Stimulated activated CD4-positive, alpha-beta T cell treated with anti-CD3 and anti-CD28 coated beads, TNF-alpha, amount 100 ng/mL, for 48 hours (primary cell): Measurements from ENCODE around the gene SERPINB10.
A peak's percentile ranks its signal among the peaks of the same experiment; 100 is the strongest.
"Not testable (repeated sequence)": the region's sequence is repeated elsewhere in the genome, so short reads cannot be mapped to it uniquely, and the experiment has no call there.

Experiments
- DNase-seq, 3 donors: peaks; one replicate each; pipeline ENCODE4 v3.0.0-alpha.2; 2020; ENCODE audit warnings: low read depth in 3 of 3

SERPINB10 gene

DNA sequence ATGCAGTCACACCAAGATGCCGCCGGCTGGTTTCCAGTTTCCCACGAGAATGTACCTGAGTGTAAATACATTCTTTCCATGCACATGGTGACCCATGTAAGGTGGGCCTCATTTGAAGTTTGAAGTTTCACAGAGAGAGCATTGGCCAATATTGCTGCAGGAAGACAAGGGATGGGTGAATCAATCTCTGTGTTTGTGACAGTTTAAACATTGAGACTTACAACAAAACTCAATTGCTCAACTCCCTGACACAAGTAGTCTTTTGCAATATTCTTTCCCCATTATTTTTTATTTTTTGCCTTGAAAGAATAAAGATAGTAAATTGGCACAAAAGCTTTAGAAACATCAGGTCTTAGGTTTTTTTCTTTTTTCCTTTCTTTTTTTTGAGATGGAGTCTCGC is 15.2 kb upstream of the SERPINB10 start:
- no peak for DNase-seq

DNA sequence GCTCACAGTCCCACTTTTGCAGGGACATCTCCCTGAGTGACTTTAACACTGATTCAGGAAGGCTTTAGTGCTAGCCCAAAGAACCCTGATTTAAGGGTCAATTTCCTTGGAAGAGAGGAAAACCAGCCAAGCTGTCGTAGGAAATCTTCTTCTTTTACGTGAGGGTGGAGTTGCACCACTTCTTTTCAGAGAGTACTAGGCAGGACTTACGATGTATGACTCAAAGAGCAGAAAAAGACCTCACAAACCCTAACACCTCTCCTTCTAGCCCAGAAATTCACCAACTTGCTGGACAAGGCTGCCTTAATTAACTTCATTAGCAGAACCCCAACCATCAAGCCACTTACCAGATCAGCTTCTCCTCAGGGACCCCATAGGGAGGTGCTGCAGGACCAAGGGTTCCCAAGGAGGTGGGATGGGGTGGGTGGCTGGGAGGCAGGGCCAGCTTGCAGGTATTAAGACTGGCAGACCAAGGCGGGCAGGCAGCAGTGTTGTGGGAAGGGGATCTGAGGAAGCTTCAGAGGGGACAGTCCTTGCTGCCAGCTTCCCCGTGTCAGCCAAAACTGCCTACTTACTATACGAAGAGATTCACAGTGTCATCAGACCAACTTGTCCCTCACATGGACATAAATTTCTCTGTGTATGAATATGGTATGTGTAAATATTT is 13.5 kb upstream of the SERPINB10 start:
- no peak for DNase-seq

DNA sequence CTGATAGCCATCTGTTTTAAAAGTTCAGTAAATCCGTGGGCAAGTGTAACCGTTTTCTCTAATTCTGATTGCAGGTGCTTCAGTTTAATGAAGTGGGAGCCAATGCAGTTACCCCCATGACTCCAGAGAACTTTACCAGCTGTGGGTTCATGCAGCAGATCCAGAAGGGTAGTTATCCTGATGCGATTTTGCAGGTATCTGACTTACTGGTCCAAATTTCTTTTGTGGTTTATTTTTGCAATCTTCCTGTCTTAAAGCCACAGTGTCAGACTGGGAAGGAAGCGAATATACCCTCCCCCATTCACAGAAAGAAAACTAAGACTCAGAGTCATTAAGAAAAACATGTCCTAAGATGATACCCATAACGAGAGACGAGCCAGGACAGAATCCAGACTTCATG is 12.6 kb upstream of the SERPINB10 start:
- DNase-seq = no peak

DNA sequence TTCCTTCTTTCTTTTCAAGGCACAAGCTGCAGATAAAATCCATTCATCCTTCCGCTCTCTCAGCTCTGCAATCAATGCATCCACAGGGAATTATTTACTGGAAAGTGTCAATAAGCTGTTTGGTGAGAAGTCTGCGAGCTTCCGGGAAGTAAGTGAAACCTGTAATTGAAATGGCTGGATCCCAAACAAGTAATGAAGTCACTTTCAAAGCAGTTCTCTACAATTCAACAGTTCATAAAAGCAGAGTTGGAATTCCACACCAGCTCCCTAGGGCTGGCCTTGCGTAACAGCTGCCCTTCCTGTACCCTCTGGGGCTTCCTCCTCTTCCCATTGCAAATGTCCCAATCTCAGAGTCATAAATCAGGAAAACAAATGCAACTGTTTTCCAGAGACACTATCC is 10.7 kb upstream of the SERPINB10 start:
- DNase-seq = no peak

DNA sequence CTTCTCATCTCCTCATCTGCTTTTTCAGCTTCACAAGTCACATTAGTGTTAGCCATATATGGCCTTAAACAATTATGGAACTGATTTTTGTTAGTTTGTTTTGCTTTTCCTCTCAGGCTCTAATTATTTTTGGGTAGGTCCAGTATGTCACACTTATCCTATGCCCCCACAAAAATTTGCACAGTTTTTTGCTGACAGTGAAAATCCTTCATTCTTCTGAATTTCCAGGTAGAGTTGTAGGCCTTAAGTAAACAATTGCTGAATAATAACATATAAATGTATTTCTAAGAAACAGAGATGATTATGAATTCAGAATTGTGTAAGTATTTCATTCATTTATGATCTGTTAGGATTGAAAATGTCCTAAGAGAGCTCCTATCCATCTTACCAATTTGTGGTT is 8.6 kb upstream of the SERPINB10 start:
- no peak for DNase-seq

DNA sequence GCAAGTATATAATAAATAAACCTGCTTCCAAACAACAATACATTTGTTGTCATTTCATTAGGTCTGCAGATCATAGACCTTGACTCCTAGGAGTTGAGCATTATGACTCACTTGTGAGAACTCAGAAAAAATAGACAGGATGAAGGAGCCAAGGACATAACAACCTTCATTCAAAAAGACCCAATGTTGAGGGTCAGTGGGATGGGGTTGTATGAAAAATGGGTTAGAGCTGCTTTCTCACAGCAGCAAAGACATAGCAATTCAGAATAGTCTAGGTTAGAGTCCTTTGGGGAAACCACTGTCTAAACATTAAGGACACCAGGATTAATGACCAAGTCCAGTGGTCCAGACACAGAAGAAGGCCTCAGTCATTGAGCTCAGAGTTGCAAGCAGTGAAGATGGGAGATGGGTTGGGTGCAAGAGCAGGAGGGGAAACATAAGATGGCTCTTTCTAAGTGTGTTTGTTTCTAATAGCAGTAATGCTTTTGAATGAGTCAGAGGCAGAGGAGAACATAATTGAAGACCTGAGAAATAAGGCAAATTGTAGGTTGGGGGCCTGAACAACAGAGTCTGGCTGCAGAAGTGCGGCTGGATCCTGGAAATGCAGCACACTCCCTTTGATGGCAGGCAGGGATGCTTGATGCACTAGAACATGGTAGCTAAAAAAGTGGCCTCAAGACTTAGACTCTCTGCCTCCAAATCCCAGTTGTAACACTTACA is 3.7 kb upstream of the SERPINB10 start:
- DNase-seq = no peak

DNA sequence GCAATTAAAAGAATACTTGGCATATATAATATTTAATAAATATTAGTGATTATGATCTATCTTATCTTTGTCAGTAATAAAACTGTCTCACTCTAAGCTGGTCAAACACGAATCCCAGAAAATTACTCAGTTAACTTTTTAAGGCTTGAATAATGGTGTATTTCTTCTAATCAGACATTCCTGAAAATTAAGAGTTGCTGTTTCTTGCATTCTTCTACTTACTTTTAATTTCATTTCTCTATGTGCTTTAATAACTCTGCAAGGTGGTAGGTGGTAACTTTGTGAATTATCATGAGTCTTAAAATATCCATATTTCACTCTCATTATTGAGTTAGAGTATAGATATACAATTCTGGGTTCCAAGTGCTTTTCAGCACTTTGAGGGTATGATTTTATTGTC is 3.1 kb upstream of the SERPINB10 start:
- DNase-seq = no peak

DNA sequence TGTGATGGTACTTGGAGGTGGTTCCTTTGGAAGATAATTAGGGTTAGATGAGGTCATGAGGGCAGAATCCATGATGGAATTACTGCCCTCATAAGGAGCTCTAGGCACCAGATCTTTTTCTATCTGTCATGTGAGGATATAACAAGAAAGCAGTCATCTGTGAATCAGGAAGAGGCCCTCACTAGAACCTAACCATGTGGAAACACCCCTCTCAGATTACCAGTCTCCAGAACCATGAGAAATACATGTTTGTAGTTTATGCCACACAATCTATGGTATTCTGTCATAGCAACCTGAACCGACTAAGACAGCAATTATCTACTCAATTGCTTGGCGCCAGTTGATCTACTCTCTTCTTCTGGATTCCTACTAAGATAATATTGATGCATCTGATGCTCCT is 2.4 kb upstream of the SERPINB10 start:
- DNase-seq = no peak

DNA sequence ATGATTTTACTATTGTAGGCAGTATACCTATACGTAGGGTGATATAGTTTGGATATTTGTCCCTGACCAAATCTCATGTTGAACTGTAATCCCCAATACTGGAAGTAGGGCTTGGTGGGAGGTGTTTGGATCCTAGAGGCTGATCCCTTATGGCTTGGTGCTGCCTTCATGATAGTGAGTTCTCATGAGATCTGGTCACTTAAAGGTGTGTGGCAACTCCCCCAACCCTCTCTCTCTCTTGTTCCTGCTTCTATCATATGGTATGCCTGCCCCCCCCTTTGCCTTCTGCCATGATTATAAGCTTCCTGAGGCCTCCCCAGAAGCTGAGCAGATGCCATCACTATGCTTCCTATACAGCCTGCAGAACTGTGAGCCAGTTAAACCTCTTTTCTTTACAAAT is 1.7 kb upstream of the SERPINB10 start:
- no peak for DNase-seq

DNA sequence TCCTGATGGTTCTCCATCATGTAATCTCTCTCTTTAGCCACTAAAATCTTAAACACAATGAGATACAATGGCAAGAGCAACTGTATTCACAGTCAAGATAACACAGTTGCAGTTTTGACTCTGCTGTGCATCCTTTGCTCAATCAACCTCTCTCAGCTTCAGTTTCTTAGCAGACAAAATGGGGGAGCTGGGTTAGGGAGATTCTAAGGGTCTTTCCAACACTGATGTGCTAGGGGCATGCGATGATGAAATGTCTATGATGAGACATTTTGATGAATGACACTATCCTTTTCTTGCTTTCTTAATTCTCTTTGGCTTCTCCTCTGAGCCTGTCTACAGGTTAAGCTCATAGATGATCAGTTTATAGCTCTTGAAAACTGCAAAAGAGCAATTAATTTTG is 1.1 kb downstream of the SERPINB10 start:
- DNase-seq = no peak

DNA sequence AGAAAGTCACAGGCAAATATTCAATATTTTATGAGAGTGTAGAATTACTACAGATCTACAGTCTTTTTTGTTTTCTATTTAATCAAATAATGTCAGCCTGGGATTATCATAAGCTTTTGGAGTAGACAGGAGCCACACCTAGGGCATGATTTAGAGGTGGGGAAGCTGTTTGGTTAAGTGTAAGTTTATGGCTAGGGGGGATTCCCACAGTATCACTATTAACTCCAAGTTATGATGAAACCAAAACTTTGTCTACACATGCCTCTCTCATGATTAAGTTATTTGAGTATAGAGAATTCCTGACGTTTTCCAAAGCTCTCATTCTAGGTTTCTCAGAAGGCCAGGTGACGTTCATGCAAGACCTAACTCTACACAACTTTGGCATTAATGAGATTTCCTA is 2.1 kb downstream of the SERPINB10 start:
- DNase-seq = no peak

DNA sequence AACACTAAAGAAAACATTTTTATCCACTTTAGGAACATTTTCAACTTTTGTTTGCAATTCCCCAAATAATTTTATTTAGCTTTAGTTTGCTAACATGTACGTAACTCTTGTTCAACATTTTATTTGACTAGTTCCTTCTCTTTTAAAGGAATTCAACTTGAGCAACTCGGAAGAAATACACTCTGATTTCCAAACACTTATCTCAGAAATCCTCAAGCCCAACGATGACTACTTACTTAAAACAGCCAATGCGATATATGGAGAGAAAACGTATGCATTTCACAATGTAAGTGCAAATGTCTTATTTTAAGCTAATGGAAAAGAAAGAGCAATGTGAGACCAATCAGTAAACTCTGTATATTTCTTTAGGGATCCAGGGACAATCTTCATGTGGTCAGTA is 10.1 kb downstream of the SERPINB10 start:
- no peak for DNase-seq

DNA sequence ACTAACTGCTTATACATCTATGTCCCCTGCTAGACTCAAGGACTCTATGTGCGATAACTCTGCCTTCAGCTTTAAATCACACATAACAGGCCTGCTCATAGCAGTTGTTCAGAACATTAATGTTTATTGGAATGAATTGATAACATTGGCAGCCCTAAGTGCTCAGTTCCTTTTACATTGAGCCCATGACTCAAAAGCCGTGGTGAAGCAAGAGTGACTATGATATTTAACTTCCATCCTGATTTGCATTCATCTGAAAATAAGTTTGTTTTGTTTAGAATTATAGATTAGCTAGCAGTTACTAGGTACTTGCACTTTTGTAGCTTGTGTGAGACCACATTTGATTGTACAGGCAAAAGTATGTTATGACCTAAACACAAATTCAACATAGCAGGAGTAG is 14.3 kb downstream of the SERPINB10 start:
- no peak for DNase-seq

DNA sequence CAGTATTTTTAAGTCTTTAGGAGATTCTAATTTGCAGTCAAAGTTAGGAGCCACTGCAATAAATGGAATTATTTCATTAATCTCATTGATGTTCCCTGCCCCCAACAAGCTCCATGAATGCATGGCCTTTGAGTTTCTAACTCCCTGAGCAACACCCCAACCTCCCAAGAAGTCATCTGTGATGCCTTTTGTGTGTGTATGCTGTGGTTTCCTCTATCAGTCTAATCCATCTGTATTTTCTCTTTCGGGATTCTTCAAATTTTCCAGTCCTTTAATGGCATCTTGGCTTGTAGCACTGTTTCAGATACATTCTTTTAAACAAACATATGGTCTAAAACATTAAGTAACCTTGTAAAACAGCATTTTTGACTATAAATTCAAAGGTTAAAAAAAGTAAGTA is 16.8 kb downstream of the SERPINB10 start:
- DNase-seq = no peak

DNA sequence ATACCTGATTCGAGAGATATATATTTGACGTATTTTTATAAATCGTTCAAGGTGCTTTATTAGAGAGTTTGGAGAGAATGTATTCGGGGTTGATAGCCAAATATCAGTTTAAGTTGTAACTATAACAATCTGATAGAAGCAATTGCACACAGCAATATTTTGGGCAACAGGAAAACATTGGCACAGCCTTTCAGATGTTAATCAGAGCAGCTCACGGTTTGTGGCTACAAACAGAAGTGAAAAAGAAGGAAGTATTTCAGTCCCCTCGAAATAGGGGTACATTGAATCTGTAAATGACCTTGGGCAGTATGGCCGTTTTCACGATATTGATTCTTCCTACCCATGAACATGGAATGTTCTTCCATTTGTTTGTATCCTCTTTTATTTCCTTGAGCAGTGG is 20.6 kb downstream of the SERPINB10 start:
- no peak for DNase-seq

DNA sequence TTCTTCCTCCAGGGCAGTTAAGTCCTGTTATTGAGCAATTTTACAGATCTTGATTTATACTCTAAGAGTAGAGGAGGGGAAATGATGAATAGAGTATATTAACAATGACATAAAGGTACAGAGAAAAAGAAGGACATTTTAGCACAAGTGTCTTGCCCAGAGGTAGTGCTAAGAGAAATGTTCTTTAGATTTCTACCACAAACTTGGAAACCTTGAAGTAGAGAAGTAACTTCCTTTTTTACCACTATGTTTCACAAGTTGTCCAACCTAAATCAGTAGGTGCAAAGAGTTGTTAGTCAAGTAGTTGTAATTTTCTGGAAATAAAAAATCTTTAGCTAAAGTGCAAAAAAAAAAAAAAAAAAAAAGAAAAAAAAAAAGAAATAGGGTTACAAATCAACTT is 21.6 kb downstream of the SERPINB10 start:
- not testable (repeated sequence) for DNase-seq

DNA sequence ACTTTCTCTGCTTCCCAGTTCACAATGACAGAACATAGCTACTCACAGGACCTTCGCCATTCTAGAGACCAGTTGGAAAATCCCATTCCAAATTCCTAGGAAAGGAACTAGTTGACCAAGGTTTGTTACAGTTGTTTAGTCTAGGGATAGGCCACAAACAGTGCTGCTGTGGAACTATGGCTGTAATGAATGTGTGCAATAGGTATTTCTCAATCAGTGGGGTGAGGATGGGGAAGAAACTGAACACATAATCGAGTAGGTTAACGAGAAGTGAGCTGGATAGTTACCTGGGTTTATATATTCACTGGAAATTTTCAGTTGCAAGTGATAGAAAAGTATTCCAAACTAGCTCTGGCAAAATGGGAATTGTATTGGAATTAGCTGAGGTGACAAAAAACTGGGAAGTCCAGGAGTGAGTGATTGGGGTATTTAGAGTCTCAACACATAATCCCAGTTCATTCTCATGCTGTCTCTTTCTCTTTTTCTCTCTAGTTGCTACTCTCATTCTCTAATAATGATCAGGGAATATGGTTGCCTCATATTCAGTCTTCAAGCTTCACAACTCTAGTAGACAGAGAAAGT is 23.1 kb downstream of the SERPINB10 start:
- no peak for DNase-seq

DNA sequence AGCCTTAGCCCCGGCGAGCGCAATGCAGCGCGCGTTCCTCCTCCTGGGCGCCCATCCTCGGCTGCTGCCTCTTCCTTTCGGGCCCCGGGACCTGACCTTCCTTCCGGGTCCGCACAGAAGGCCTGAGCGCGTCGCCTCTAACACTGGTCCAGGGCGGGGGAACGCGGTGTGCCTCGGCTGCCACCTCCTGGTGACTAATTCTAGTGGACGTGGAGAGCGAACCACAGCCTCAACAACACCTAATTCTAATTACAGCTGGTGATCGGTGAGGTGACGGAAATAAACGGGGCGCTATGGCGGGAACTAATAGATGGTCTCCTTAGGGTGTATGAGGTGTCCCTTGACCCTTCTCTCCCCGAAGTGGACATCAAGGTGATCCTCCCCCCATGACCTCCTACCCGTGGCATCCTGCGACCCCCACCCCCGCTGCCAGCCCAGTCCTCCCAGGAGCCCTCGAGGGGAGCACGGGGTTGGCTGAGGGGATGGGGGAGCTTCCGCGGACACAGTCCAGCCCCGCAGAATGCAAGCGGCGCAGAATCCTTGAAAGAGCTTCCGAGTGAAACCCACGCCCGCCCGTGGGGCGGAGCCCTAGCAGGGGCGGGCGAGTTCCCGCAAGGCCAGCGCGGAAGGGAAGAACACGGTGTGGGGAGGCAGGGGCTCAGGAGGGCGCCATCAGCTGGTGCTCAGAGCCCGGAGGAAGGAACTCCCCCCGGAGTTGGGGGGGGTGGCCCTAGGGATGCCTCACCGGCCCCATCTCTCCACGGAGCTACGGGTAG is 28.6 kb downstream of the SERPINB10 start:
- DNase-seq = peak in 2 of 3 donors; percentile 34 to 39

DNA sequence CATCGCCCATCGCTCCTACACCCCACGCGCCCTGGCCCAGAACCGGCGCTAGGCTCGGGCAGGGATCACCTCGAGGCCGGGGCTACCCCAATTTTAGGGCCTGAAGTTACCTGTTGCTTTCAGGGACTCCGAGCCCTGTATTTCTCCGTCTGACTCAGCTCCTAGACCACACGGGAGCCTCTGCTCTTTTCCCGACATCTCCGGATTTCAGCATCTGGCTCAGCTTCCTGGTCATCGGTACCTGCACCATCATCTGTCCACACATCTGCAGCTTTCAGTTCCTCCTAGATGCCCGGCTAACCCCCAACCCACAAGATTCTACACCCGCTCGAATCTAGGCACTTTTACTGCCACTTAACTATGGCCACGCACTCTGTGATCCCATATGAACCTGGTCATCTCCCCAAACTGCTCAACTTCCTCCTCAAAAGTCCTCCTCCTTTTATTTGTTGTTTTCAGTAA is 29.2 kb downstream of the SERPINB10 start:
- no peak for DNase-seq

DNA sequence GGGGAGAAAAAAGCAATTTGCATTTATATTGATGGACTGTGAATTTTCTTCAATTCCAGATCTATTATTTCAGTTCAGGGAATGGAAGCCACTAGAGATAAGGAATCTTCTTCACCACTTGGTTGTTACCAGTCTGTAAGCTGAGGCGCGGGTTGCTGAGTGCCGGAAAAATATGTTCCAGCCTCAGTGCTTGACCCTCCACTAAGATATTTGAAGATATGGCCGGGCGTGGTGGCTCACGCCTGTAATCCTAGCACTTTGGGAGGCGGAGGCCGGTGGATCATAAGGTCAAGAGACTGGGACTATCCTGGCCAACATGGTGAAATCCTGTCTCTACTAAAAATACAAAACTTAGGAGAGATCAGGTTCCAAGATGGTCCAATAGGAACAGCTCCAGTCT is 32.2 kb downstream of the SERPINB10 start:
- no peak for DNase-seq

DNA sequence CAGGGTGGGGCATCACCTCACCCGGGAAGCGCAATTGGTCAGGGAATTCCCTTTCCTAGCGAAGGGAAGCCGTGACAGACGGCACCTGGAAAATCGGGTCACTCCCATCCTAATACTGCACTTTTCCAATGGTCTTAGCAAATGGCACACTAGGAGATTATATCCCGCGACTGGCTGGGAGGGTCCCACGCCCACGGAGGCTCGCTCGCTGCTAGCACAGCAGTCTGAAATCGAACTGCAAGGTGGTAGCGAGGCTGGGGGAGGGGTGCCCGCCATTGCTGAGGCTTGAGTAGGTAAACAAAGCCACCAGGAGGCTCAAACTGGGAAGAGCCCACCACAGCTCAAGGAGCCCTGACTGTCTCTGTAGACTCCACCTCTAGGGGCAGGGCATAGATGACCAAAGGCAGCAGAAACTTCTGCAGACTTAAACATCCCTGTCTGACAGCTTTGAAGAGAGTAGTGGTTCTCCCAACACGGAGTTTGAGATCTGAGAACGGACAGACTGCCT is 32.8 kb downstream of the SERPINB10 start:
- not testable (repeated sequence) for DNase-seq
